Mesenchymal stem cell (in vitro differentiated cells and primary cell): Measurements from ENCODE around the gene OR13G1. TPM values are rescaled to one million over a fixed set of nuclear protein-coding genes. Genes with fewer than 3 reads are reported as not detected.

Experiments used
- DNase-seq: peaks from one replicate; pipeline ENCODE4 v3.0.0-alpha.2; 2013
- H2AFZ ChIP-seq: one replicate; pipeline ENCODE4 v1.6.1; 2013; ENCODE audit warnings: low read depth, mild to moderate bottlenecking, control low read depth, inconsistent platforms, low read length, moderate library complexity
- H2AK5ac ChIP-seq: 2 replicates; pipeline ENCODE4 v1.6.1; 2013; ENCODE audit warnings: low read length, moderate library complexity, mild to moderate bottlenecking, inconsistent platforms; ENCODE audit not compliant: severe bottlenecking
- H2BK120ac ChIP-seq: one replicate; pipeline ENCODE4 v1.6.1; 2013; ENCODE audit warnings: low read depth, mild to moderate bottlenecking, inconsistent platforms, low read length, moderate library complexity
- H2BK12ac ChIP-seq, 2 experiments: one replicate each; pipeline ENCODE4 v1.6.1; 2013; ENCODE audit warnings: inconsistent platforms in 2 of 2, low read length in 2 of 2, mild to moderate bottlenecking in 2 of 2, moderate library complexity in 2 of 2, control low read depth in 1 of 2
- H2BK15ac ChIP-seq: one replicate; pipeline ENCODE4 v1.6.1; 2013; ENCODE audit warnings: mild to moderate bottlenecking, low read depth, inconsistent platforms; ENCODE audit not compliant: poor library complexity, severe bottlenecking
- H2BK5ac ChIP-seq: 2 replicates; pipeline ENCODE4 v1.6.1; 2013; ENCODE audit warnings: low read depth, mild to moderate bottlenecking, low read length, control low read depth, inconsistent platforms; ENCODE audit not compliant: poor library complexity, severe bottlenecking
- H3K14ac ChIP-seq, 2 experiments: one replicate each; pipeline ENCODE4 v1.6.1; 2013; ENCODE audit warnings: inconsistent platforms in 2 of 2, low read length in 2 of 2, control low read depth in 1 of 2, mild to moderate bottlenecking in 1 of 2, moderate library complexity in 1 of 2
- H3K18ac ChIP-seq, 2 experiments: one replicate each; pipeline ENCODE4 v1.6.1; 2013; ENCODE audit warnings: inconsistent platforms in 2 of 2, low read length in 2 of 2, control low read depth in 1 of 2, low read depth in 1 of 2, mild to moderate bottlenecking in 1 of 2
- H3K23ac ChIP-seq, 2 experiments: one replicate each; pipeline ENCODE4 v1.6.1; 2013; ENCODE audit warnings: inconsistent platforms in 2 of 2, low read length in 2 of 2, mild to moderate bottlenecking in 2 of 2, moderate library complexity in 2 of 2, control low read depth in 1 of 2
- H3K27ac ChIP-seq: 2 replicates; pipeline ENCODE4 v1.5.1; 2013; ENCODE audit warnings: mild to moderate bottlenecking, moderate library complexity, low read length, control low read depth, inconsistent platforms; ENCODE audit not compliant: poor library complexity, severe bottlenecking
- H3K27me3 ChIP-seq, 2 experiments: 2 replicates each; pipeline versions ENCODE4 v1.6.1 to v1.7.0; 2013; ENCODE audit warnings: low read length in 2 of 2, mild to moderate bottlenecking in 2 of 2, moderate library complexity in 2 of 2, control low read depth in 1 of 2, inconsistent platforms in 1 of 2; ENCODE audit not compliant: control insufficient read depth in 1 of 2, insufficient read depth in 1 of 2
- H3K36me3 ChIP-seq, 2 experiments: 2 replicates each; pipeline versions ENCODE4 v1.6.1 to v1.7.0; 2013; ENCODE audit warnings: low read length in 2 of 2, control low read depth in 1 of 2, inconsistent platforms in 1 of 2, low read depth in 1 of 2, mild to moderate bottlenecking in 1 of 2; ENCODE audit not compliant: insufficient read depth in 2 of 2, control insufficient read depth in 1 of 2
- H3K4ac ChIP-seq, 2 experiments: one replicate each; pipeline ENCODE4 v1.6.1; 2013; ENCODE audit warnings: inconsistent platforms in 2 of 2, low read length in 2 of 2, mild to moderate bottlenecking in 2 of 2, moderate library complexity in 2 of 2, control low read depth in 1 of 2, low read depth in 1 of 2
- H3K4me1 ChIP-seq: 2 replicates; pipeline ENCODE4 v1.6.1; 2013; ENCODE audit warnings: low read depth, low read length, control low read depth; ENCODE audit not compliant: control insufficient read depth, insufficient read depth
- H3K4me2 ChIP-seq: 2 replicates; pipeline ENCODE4 v1.6.1; 2013; ENCODE audit warnings: low read length, mild to moderate bottlenecking, inconsistent platforms; ENCODE audit not compliant: poor library complexity, severe bottlenecking
- H3K4me3 ChIP-seq, 2 experiments: 2 replicates each; pipeline versions ENCODE4 v1.5.1 to v1.7.0; 2013; ENCODE audit warnings: low read length in 2 of 2, mild to moderate bottlenecking in 2 of 2, control low read depth in 1 of 2, low read depth in 1 of 2; ENCODE audit not compliant: insufficient read depth in 1 of 2
- H3K79me1 ChIP-seq: replicated peaks from 2 replicates; pipeline ENCODE4 v1.6.1; 2013; ENCODE audit warnings: mild to moderate bottlenecking, control low read depth, low read length, inconsistent platforms; ENCODE audit not compliant: poor library complexity, severe bottlenecking
- H3K9ac ChIP-seq: 2 replicates; pipeline ENCODE4 v1.7.0; 2013; ENCODE audit warnings: mild to moderate bottlenecking, low read length, moderate library complexity
- H3K9me3 ChIP-seq: 2 replicates; pipeline ENCODE4 v1.7.0; 2013; ENCODE audit warnings: mild to moderate bottlenecking, low read length; ENCODE audit not compliant: control insufficient read depth
- H4K8ac ChIP-seq: one replicate; pipeline ENCODE4 v1.6.1; 2013; ENCODE audit warnings: inconsistent platforms, mild to moderate bottlenecking, low read length, moderate library complexity
- H4K91ac ChIP-seq: one replicate; pipeline ENCODE4 v1.6.1; 2013; ENCODE audit warnings: mild to moderate bottlenecking, low read length, inconsistent platforms
- WGBS: methylation state at CpG from one replicate; pipeline ENCODE4 v1.1.7; 2013; ENCODE audit warnings: mixed read lengths; 5-methylcytosine and 5-hydroxymethylcytosine counted together
- polyA plus RNA-seq, 2 experiments: library from polyadenylated mRNA; stranded (reverse); fragments of 200-250 nt; gene quantifications; one replicate each; pipeline ENCODE4 v1.2.3, GENCODE V29; 2013

OR13G1 gene
- not detected for polyA plus RNA-seq (2013, experiment 1 of 2)
- polyA plus RNA-seq (2013, experiment 2 of 2), result not detected

- H4K8ac ChIP-seq, result no peak within 1 kb of the TSS
- no peak within 1 kb of the TSS for H3K4me3 ChIP-seq
- H2AK5ac ChIP-seq, result no peak within 1 kb of the TSS
Observed at GRCh38 chr1:247679639-247680038, at the start of gene OR13G1. Gene OR13G1 (minus strand): TSS chr1:247679739. CDS start chr1:247673041, 6,698 bp downstream.

GRCh38 chr1:247721222-247721621 lies 41.7 kb upstream of the OR13G1 start:
- Histone ChIP-seq H3K9me3 (peaks cover 58% of the 10 kb centered on the region), H3K4me1 (no peaks in the 10 kb centered on the region), H3K36me3 (no peaks in the 10 kb centered on the region), H4K91ac (no peak overlapping the region), H3K27me3 (no peaks in the 10 kb centered on the region), H4K8ac (no peak overlapping the region), H2AK5ac (no peak overlapping the region), H2BK12ac (no peak overlapping the region), H3K27ac (no peak overlapping the region), H3K4me3 (no peak overlapping the region), H3K14ac (no peak overlapping the region), H2BK5ac (no peak overlapping the region), H3K18ac (no peak overlapping the region), H2BK15ac (no peak overlapping the region), H3K23ac (no peak overlapping the region), H3K79me1 (no peaks in the 10 kb centered on the region), H2BK120ac (no peak overlapping the region), H3K4me2 (no peak overlapping the region), H3K4ac (no peak overlapping the region), H3K9ac (no peak overlapping the region), H2AFZ (no peak overlapping the region)
- DNase-seq, result no peak
- WGBS, result no CpG with 5 or more reads among the region's 4 CpGs

More at GRCh38 chr1:247679639-247680038, at the start of gene OR13G1:
- Histone ChIP-seq H3K14ac (no peak within 1 kb of the TSS), H3K23ac (no peak within 1 kb of the TSS), H3K27me3 (no peaks in the 10 kb centered on the region), H3K18ac (no peak within 1 kb of the TSS), H3K9ac (no peak within 1 kb of the TSS), H2BK120ac (no peak within 1 kb of the TSS), H3K4ac (no peak within 1 kb of the TSS), H3K79me1 (no peaks in the 10 kb centered on the region), H2BK5ac (no peak within 1 kb of the TSS), H3K4me2 (no peak within 1 kb of the TSS), H3K36me3 (no peaks in the 10 kb centered on the region), H3K9me3 (peaks cover 9% of the 10 kb centered on the region), H2AFZ (no peak within 1 kb of the TSS), H2BK12ac (no peak within 1 kb of the TSS), H3K27ac (no peak within 1 kb of the TSS), H4K91ac (no peak within 1 kb of the TSS), H2BK15ac (no peak within 1 kb of the TSS), H3K4me1 (no peaks in the 10 kb centered on the region)
- WGBS, result 53% methylated on average over 1 of the region's 1 CpG
- DNase-seq, result no peak

- Histone ChIP-seq H2BK5ac (no peak within 1 kb of the TSS), H3K18ac (no peak within 1 kb of the TSS), H4K91ac (no peak within 1 kb of the TSS), H2AK5ac (no peak within 1 kb of the TSS), H3K23ac (no peak within 1 kb of the TSS), H3K27ac (no peak within 1 kb of the TSS), H3K79me1 (no peaks in the 10 kb centered on the region), H2BK12ac (no peak within 1 kb of the TSS), H3K36me3 (no peaks in the 10 kb centered on the region), H3K4me2 (no peak within 1 kb of the TSS), H2BK120ac (no peak within 1 kb of the TSS), H3K4ac (no peak within 1 kb of the TSS), H3K9me3 (peaks cover 53% of the 10 kb centered on the region), H3K9ac (no peak within 1 kb of the TSS), H2BK15ac (no peak within 1 kb of the TSS), H3K14ac (no peak within 1 kb of the TSS), H3K4me3 (no peak within 1 kb of the TSS), H2AFZ (no peak within 1 kb of the TSS), H4K8ac (no peak within 1 kb of the TSS), H3K27me3 (no peaks in the 10 kb centered on the region), H3K4me1 (no peaks in the 10 kb centered on the region)
- 63% methylated on average over 2 of the region's 3 CpGs for WGBS
- DNase-seq, result no peak
Observed at GRCh38 chr1:247716546-247716945, 37.0 kb upstream of the OR13G1 start, which contains the start of gene OR6F1. Gene OR6F1 (minus strand): TSS chr1:247716646. CDS start chr1:247712755, 3,891 bp downstream.

- no peak for DNase-seq
- H2AFZ ChIP-seq, result no peak overlapping the region
- 92% methylated on average over 7 of the region's 7 CpGs for WGBS
- H3K79me1 ChIP-seq, result no peaks in the 10 kb centered on the region
- H2BK12ac ChIP-seq, result no peak overlapping the region
- H3K27me3 ChIP-seq, result no peaks in the 10 kb centered on the region
- H3K27ac ChIP-seq, result no peak overlapping the region
- H3K36me3 ChIP-seq, result no peaks in the 10 kb centered on the region
- H4K8ac ChIP-seq, result no peak overlapping the region
- no peak overlapping the region for H3K18ac ChIP-seq
- H4K91ac ChIP-seq, result no peak overlapping the region
- no peak overlapping the region for H2BK5ac ChIP-seq
- H3K4me3 ChIP-seq, result no peak overlapping the region
- no peaks in the 10 kb centered on the region for H3K4me1 ChIP-seq
- H3K9me3 ChIP-seq, result peaks cover 46% of the 10 kb centered on the region
- no peak overlapping the region for H3K4me2 ChIP-seq
- no peak overlapping the region for H3K4ac ChIP-seq
- H2BK120ac ChIP-seq, result no peak overlapping the region
- H2BK15ac ChIP-seq, result no peak overlapping the region
- no peak overlapping the region for H3K23ac ChIP-seq
- no peak overlapping the region for H3K14ac ChIP-seq
- H2AK5ac ChIP-seq, result no peak overlapping the region
- H3K9ac ChIP-seq, result no peak overlapping the region
Observed at GRCh38 chr1:247713753-247714152, 34.2 kb upstream of the OR13G1 start.
